GM21390 (cell line): ENCODE results near the gene TSNAXIP1.
"Not testable (repeated sequence)": the region's sequence is repeated elsewhere in the genome, so short reads cannot be mapped to it uniquely, and the experiment has no call there.

Experiments
- ATAC-seq: cut with Tn5 transposase; IDR thresholded peaks from one replicate; pipeline ENCODE4 v1.9.1; 2021; ENCODE audit not compliant: unreplicated experiment

Gene TSNAXIP1

GRCh38 chr16:67858500-67858899 lies 51.8 kb downstream of the TSNAXIP1 start:
- ATAC-seq, result no peak

GRCh38 chr16:67860589-67861398 lies 54.1 kb downstream of the TSNAXIP1 start:
- ATAC-seq, result no peak

- ATAC-seq, result no peak
Measured at GRCh38 chr16:67861877-67862276, 55.2 kb downstream of the TSNAXIP1 start.

- no peak for ATAC-seq
Measured at GRCh38 chr16:67862623-67863583, 56.2 kb downstream of the TSNAXIP1 start.

GRCh38 chr16:67864044-67864443 lies 57.4 kb downstream of the TSNAXIP1 start:
- not testable (repeated sequence) for ATAC-seq

- no peak for ATAC-seq
Measured at GRCh38 chr16:67864594-67864993, 57.9 kb downstream of the TSNAXIP1 start.

- no peak for ATAC-seq
Measured at GRCh38 chr16:67865318-67865717, 58.6 kb downstream of the TSNAXIP1 start.

- ATAC-seq, result no peak
Measured at GRCh38 chr16:67868290-67868689, 61.6 kb downstream of the TSNAXIP1 start.

GRCh38 chr16:67869653-67870052 lies 63.0 kb downstream of the TSNAXIP1 start:
- ATAC-seq, result no peak

- ATAC-seq, result no peak
Measured at GRCh38 chr16:67871256-67871655, 64.6 kb downstream of the TSNAXIP1 start.

- no peak for ATAC-seq
Measured at GRCh38 chr16:67872131-67872630, 65.5 kb downstream of the TSNAXIP1 start.

- no peak for ATAC-seq
Measured at GRCh38 chr16:67872631-67873434, 66.1 kb downstream of the TSNAXIP1 start, which contains the start of gene EDC4. TSS of gene EDC4 (plus strand) at chr16:67873052. CDS start at chr16:67873262, 210 bp downstream.

- ATAC-seq, result no peak
Measured at GRCh38 chr16:67873435-67874370, 67.0 kb downstream of the TSNAXIP1 start.

- no peak for ATAC-seq
Measured at GRCh38 chr16:67874372-67874771, 67.7 kb downstream of the TSNAXIP1 start.

GRCh38 chr16:67877064-67877463 lies 70.4 kb downstream of the TSNAXIP1 start:
- ATAC-seq, result no peak
